Measurements from ENCODE around the gene ZC3HAV1L.
A peak's percentile ranks its signal among the peaks of the same experiment; 100 is the strongest.
"Not testable (repeated sequence)": the region's sequence is repeated elsewhere in the genome, so short reads cannot be mapped to it uniquely, and the experiment has no call there.

Gene ZC3HAV1L

DNA sequence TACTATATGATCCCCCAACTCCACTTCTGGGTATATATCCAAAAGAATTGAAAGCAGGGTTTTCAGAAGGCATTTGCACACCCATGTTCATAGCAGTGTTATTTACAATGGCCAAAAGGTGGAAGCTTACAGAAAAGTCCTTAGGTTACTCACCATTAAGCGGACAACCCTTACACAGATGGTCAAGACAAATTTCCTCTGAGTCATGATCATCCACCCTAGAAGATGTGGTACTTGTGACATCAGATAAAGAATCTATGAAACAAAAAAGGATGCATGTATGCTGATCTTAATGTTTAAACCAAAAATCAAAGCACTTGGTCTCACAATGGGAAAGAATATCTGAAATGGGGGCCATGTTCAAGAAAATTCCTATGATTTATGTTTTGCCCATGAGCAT, 42.6 kb upstream of the ZC3HAV1L start:
- no peak for DNase-seq (ENCODE audit: low read depth)
- TF ChIP-seq, protein P1, sequence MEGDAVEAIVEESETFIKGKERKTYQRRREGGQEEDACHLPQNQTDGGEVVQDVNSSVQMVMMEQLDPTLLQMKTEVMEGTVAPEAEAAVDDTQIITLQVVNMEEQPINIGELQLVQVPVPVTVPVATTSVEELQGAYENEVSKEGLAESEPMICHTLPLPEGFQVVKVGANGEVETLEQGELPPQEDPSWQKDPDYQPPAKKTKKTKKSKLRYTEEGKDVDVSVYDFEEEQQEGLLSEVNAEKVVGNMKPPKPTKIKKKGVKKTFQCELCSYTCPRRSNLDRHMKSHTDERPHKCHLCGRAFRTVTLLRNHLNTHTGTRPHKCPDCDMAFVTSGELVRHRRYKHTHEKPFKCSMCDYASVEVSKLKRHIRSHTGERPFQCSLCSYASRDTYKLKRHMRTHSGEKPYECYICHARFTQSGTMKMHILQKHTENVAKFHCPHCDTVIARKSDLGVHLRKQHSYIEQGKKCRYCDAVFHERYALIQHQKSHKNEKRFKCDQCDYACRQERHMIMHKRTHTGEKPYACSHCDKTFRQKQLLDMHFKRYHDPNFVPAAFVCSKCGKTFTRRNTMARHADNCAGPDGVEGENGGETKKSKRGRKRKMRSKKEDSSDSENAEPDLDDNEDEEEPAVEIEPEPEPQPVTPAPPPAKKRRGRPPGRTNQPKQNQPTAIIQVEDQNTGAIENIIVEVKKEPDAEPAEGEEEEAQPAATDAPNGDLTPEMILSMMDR (IDR thresholded peaks at IDR 0.05; ENCODE audit: control insufficient read depth, insufficient read depth, low read depth, low read length, missing control alignments): no peak
- no peak overlapping the region for H3K4me3 ChIP-seq (ENCODE audit: control insufficient read depth, low read depth, low read length)

DNA sequence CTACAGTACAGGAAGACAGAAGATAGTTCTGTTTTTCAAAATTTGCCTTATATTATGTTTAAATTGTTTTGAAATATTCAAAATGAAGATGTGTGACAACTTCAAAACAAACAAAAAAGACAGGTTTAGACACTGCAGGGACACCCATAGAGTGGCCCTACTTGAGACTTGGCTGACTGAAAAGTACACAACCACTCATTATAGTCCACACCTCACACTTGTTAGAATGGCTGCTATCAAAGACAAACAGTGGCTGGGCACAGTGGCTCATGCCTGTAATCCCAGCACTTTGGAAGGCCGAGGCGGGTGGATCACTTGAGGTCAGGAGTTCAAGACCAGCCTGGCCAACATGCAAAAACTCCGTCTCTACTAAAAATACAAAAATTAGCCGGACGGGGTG, 41.9 kb upstream of the ZC3HAV1L start:
- not testable (repeated sequence) for DNase-seq (ENCODE audit: low read depth); H3K4me3 ChIP-seq (ENCODE audit: control insufficient read depth, low read depth, low read length)

DNA sequence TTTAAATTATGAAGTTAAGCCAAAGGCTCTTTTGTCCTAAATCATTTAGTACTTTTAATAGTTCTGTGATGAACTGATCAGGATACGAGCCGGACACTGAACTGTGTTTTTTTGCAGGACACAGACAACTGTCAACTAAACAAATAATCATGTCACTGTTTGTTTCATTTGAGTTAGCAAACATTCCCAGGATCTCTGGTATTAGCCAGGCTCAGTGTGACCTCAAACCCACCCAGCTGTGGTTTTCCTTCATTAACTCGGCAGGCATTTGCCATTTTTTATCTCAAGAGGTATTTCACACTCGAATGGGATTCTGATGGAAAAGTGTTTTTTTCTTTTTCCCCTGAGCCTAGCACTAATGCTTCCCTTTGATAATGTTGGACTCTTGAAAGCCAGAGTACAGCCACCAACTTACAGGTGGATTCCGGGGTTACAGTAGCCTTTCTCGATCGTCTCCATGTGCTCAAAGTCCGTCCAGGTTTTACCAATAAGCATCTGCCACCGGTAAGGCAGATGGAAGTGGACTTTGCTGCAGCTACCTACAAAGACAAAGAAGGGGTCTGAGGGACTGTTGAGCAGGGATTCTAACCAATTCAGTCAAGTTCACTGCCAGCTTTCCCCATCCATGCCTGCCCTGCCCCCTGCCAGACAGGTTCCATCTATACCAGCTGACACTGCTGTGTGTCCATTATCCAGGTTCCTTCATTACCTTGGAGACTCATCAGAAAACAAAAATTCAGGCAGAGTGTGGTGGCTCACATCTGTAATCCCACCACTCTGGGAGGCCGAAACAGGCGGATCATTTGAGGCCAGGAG, 40.2 kb upstream of the ZC3HAV1L start:
- H3K4me3 ChIP-seq (ENCODE audit: control insufficient read depth, low read depth, low read length): no peak overlapping the region
- no peak for DNase-seq (ENCODE audit: low read depth)
- TF ChIP-seq, protein P1 (IDR thresholded peaks at IDR 0.05; ENCODE audit: control insufficient read depth, insufficient read depth, low read depth, low read length, missing control alignments): no peak

DNA sequence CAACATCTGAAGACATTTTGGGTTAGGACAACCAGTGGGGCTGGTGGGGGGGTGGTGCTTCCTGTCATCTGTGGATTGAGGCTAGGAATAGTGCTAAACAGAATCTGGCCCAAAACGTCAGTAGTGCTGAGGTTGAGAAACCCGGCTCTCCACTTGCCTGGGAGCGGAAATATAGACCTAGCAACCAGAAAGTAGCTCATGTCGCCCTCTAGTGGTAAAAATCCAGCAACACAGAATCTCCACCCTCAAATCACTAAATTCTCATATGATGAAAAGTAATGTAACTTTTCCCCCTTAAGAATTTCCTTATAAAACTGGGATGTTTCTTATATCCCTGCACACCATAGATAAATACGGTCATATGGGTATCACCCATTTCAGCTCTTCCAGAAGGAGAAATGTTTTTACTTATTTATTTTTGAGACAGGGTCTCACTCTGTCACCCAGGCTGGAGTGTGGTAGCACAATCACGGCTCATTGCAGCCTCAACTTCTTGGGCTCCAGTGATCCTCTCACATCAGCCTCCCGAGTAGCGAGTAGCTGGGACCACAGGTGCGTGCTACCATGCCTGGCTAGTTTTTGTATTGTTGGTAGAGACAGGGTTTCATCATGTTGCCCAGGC, 39.3 kb upstream of the ZC3HAV1L start:
- TF ChIP-seq, protein P1 (IDR thresholded peaks at IDR 0.05; ENCODE audit: control insufficient read depth, insufficient read depth, low read depth, low read length, missing control alignments): peak; percentile 75
- no peak overlapping the region for H3K4me3 ChIP-seq (ENCODE audit: control insufficient read depth, low read depth, low read length)
- peak; percentile 60 for DNase-seq (ENCODE audit: low read depth)

DNA sequence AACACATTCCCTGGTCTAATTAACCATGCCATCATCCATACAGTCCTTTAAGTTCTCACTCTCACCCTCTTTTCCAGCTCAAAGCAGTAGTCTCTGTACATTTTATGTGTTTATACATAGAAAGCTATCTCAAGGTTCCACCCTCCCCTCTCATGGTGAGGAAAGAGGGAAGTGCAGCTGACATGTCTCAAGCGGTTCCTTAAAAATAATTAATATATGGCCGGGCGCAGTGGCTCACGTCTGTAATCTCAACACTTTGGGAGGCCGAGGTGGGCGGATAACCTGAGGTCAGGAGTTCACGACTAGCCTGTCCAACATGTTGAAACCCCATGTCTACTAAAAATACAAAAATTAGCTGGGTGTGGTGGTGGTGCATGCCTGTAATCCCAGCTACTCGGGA, 37.0 kb upstream of the ZC3HAV1L start:
- TF ChIP-seq, protein P1 (IDR thresholded peaks at IDR 0.05; ENCODE audit: control insufficient read depth, insufficient read depth, low read depth, low read length, missing control alignments): no peak

DNA sequence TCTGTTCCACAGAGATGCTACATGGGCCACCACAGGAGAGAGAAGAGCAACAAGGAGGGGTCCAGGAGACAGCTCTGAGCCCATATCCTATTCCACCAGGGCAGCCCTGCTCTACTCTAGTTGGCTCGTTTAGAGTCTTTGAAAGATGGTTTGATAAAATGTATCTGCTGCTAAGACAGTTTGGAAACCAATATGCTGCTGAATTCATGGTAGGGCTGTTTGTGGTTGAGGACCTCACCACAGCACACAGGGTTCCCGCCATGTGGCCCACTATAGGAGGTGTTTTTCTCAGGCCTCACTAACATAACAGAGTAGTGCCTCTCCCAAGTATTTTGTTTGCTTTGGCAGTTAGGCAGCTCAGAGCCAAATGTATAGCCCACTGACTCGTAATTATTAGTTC, 35.8 kb upstream of the ZC3HAV1L start:
- DNase-seq (ENCODE audit: low read depth): no peak
- TF ChIP-seq, protein P1 (IDR thresholded peaks at IDR 0.05; ENCODE audit: control insufficient read depth, insufficient read depth, low read depth, low read length, missing control alignments): no peak
- H3K4me3 ChIP-seq (ENCODE audit: control insufficient read depth, low read depth, low read length): no peak overlapping the region

More for the DNA sequence above, 37.0 kb upstream of the ZC3HAV1L start:
- DNase-seq (ENCODE audit: low read depth): no peak
- H3K4me3 ChIP-seq (ENCODE audit: control insufficient read depth, low read depth, low read length): no peak overlapping the region

All from AG09309 (cell line).